ENCODE data around the gene TGOLN2.
A peak's percentile ranks its signal among the peaks of the same experiment; 100 is the strongest.
"Not testable (repeated sequence)": the region's sequence is repeated elsewhere in the genome, so short reads cannot be mapped to it uniquely, and the experiment has no call there.

Gene TGOLN2

DNA sequence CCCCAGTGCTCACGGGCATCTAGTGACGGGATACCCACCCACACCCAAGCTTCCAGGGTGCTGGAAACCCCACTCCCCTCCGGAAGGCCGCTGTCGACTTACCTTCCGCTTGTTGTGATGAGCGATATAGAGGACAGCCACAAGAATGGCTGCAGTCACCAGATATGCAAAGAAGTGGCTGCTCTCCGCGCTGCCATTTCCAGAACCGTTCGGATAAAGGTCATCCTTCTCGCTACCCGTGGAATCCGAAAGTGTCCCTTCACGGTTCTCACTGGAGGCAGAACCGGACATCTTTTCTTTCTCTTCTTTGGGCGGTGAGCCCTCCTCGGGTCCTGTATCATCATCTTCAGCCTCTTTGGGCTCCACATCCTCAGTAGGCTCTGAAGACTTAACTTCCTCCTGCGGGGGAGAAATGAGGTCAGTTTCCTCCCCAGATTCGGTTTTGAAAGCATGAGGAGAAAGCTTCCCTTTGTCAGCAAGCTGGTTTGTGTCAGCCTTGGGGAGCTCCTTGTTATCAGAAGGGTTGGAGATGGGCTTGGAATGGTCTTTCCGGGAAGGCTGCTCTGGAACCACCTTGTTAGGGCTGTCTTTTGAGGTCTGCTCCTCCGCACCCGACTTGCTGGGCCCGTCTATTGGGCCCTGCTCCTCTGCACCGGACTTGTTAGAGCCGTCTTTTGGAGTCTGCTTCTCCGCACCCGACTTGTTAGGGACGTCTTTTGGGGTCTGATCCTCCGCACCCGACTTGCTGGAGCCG, 1.2 kb downstream of the TGOLN2 start:
- TF ChIP-seq, protein P1, sequence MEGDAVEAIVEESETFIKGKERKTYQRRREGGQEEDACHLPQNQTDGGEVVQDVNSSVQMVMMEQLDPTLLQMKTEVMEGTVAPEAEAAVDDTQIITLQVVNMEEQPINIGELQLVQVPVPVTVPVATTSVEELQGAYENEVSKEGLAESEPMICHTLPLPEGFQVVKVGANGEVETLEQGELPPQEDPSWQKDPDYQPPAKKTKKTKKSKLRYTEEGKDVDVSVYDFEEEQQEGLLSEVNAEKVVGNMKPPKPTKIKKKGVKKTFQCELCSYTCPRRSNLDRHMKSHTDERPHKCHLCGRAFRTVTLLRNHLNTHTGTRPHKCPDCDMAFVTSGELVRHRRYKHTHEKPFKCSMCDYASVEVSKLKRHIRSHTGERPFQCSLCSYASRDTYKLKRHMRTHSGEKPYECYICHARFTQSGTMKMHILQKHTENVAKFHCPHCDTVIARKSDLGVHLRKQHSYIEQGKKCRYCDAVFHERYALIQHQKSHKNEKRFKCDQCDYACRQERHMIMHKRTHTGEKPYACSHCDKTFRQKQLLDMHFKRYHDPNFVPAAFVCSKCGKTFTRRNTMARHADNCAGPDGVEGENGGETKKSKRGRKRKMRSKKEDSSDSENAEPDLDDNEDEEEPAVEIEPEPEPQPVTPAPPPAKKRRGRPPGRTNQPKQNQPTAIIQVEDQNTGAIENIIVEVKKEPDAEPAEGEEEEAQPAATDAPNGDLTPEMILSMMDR (IDR thresholded peaks at IDR 0.05; ENCODE audit: low read depth, low read length, missing control alignments) = no peak
- peak overlapping the region; percentile 91 for H3K4me3 ChIP-seq (replicated peaks; ENCODE audit: low read depth, low read length)
- no peak for DNase-seq (ENCODE audit: extremely low read depth, low read depth)

DNA sequence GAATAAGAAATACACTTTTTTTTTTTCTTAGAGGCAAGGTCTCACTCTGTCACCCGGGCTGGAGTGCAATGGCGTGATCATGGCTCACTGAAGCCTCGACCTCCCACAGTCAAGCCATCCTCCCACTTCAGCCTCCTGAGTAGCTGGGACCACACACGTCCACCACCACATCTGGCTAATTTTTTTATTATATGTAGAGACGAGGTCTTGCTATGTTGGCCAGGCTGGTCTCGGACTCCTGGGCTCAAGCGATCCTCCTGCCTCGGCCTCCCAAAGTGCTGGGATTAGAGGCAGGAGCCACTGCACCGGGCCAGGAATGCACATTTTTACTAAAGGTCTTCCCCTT, 2.4 kb downstream of the TGOLN2 start:
- peak overlapping the region; percentile 91 for H3K4me3 ChIP-seq (replicated peaks; ENCODE audit: low read depth, low read length)
- no peak for DNase-seq (ENCODE audit: extremely low read depth, low read depth)
- TF ChIP-seq, protein P1 (IDR thresholded peaks at IDR 0.05; ENCODE audit: low read depth, low read length, missing control alignments) = no peak

- TF ChIP-seq, protein P1 (IDR thresholded peaks at IDR 0.05; ENCODE audit: low read depth, low read length, missing control alignments) = no peak
- H3K4me3 ChIP-seq (replicated peaks; ENCODE audit: low read depth, low read length) = peak overlapping the region; percentile 91
- no peak for DNase-seq (ENCODE audit: extremely low read depth, low read depth)
Observed at GRCh38 chr2:85324639-85325465, 2.9 kb downstream of the TGOLN2 start.

DNA sequence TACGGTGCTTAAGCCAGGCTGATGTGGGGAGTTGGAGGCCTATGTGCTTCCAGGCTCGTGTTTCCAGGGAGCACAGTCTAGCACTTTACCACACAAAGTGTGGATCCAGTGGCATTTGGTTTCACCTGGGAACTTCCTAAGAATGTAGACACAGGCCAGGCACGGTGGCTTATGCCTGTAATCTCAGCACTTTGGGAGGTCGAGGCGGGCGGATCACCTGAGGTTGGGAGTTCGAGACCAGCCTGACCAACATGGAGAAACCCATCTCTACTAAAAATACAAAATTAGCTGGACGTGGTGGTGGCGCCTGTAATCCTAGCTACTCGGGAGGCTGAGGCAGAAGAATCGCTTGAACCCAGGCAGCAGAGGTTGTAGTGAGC, 3.8 kb downstream of the TGOLN2 start:
- not testable (repeated sequence) for DNase-seq (ENCODE audit: extremely low read depth, low read depth); H3K4me3 ChIP-seq (replicated peaks; ENCODE audit: low read depth, low read length)

DNA sequence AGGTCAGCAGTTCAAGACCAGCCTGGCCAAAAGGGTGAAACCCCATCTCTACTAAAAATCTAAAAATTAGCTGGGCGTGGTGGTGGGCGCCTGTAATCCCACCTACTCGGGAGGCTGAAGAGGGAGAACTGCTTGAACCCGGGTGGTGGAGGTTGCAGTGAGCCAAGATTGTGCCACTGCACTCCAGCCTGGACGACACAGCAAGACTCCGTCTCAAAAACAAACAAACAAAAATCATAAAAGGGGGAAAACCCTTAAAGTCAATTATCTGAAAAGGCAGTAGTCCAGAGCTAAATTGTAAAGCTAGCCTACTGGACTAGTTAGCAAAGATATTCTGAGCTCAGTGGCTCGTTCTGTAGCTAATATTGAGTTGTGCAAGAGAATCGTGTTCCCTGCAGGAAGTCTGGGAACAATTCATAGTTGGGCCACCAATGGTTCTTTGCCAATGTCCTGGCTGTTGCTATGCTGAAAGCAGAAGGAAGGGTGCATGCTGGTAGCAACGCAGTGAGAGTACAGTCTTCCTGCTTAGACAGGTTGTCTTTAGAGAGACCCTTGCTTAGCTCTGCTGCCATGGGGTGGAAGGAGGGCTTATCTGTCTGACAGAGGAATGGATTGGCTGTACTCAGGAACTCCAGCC, 4.3 kb downstream of the TGOLN2 start:
- no peak for DNase-seq (ENCODE audit: extremely low read depth, low read depth)
- no peak overlapping the region for H3K4me3 ChIP-seq (replicated peaks; ENCODE audit: low read depth, low read length)
- TF ChIP-seq, protein P1 (IDR thresholded peaks at IDR 0.05; ENCODE audit: low read depth, low read length, missing control alignments) = no peak

GRCh38 chr2:85319796-85320195, 8.0 kb downstream of the TGOLN2 start:
- no peak for DNase-seq (ENCODE audit: extremely low read depth, low read depth)
- H3K4me3 ChIP-seq (replicated peaks; ENCODE audit: low read depth, low read length) = no peak overlapping the region
- TF ChIP-seq, protein P1 (IDR thresholded peaks at IDR 0.05; ENCODE audit: low read depth, low read length, missing control alignments) = no peak
